HCT116 (cell line): ENCODE measurements around the gene CHST3. TPM values are rescaled to one million over a fixed set of nuclear protein-coding genes. Genes with fewer than 3 reads are reported as not detected.

ENCODE experiments used
- ATAC-seq: fragments of 200-7000 bp; cut with Tn5 transposase; 2 replicates; pipeline ENCODE4 v1.9.1; 2020; ENCODE audit warnings: mild to moderate bottlenecking, moderate library complexity
- BruUV-seq: library from RNA; stranded (reverse); fragments of 400-500 nt; replicated peaks from 2 replicates; lab custom pipeline; 2021; lab: Mats Ljungman, UMichigan
- CTCF ChIA-PET: fragments of 300-600 bp; sonication (Branson Sonifier 250); formaldehyde crosslinking; loops from one replicate; lab custom pipeline; 2021; ENCODE audit warnings: antibody characterized with exemption; lab: Charles Lee
- POLR2A ChIA-PET: fragments of 300-600, 350-600 bp; sonication (Branson Sonifier 250); formaldehyde crosslinking; loops from one replicate; lab custom pipeline; 2021; ENCODE audit warnings: antibody characterized with exemption; lab: Charles Lee
- RAD21 ChIA-PET, 2 experiments: fragments of 300-600 bp; sonication (Branson Sonifier 250); formaldehyde crosslinking; loops; one replicate each; lab custom pipeline; 2023; ENCODE audit warnings: low total read pairs in 2 of 2; ENCODE audit not compliant: uncharacterized antibody in 2 of 2, unreplicated experiment in 2 of 2, low non-redundant PET in 1 of 2; lab: Charles Lee
- DNase-seq: peaks from one replicate; pipeline ENCODE4 v3.0.0-alpha.2; 2010; ENCODE audit warnings: low read depth, low spot score
- H2AFZ ChIP-seq: fragments of 200-600 bp; shearing (Covaris generic), sonication (generic); 2 replicates; pipeline ENCODE4 v1.6.1; 2017; ENCODE audit warnings: low read depth, mixed run types, mixed read lengths, antibody characterized with exemption, low read length; ENCODE audit not compliant: poor library complexity, severe bottlenecking
- H3K27ac ChIP-seq: 2 replicates; pipeline ENCODE4 v1.5.1; 2012; ENCODE audit warnings: low read depth, low read length
- H3K27me3 ChIP-seq: fragments of 200-600 bp; sonication (generic); 2 replicates; pipeline ENCODE4 v1.6.1; 2016; ENCODE audit warnings: mixed run types, low read length, mixed read lengths; ENCODE audit not compliant: insufficient read depth
- H3K36me3 ChIP-seq, 2 experiments: fragments of 200-500 bp in 1 of 2; fragments of 200-600 bp in 1 of 2; sonication (Bioruptor generic) in 1 of 2; sonication (generic) in 1 of 2; 2 replicates each; pipeline versions ENCODE4 v1.5.1 to v1.6.1; 2014 to 2016; ENCODE audit warnings: low read length in 2 of 2, inconsistent platforms in 1 of 2, mixed read lengths in 1 of 2, mixed run types in 1 of 2; ENCODE audit not compliant: insufficient read depth in 2 of 2, control insufficient read depth in 1 of 2
- H3K4me1 ChIP-seq, 2 experiments: fragments of 200-600 bp in 1 of 2; sonication (generic) in 1 of 2; 2 replicates each; pipeline versions ENCODE4 v1.5.1 to v1.6.1; 2012 to 2017; ENCODE audit warnings: low read length in 2 of 2, inconsistent platforms in 1 of 2, mild to moderate bottlenecking in 1 of 2, mixed read lengths in 1 of 2, mixed run types in 1 of 2, moderate library complexity in 1 of 2; ENCODE audit not compliant: insufficient read depth in 2 of 2, control insufficient read depth in 1 of 2
- H3K4me2 ChIP-seq: fragments of 200-600 bp; sonication (generic); 2 replicates; pipeline ENCODE4 v1.6.1; 2017; ENCODE audit warnings: mixed run types, low read length, mixed read lengths
- H3K4me3 ChIP-seq, 2 experiments: fragments of 200-600 bp in 1 of 2; sonication (generic) in 1 of 2; replicated peaks in 1 of 2; 2 replicates each; pipeline ENCODE4 v1.5.1; 2011 to 2016; ENCODE audit warnings: low read length in 2 of 2, control low read depth in 1 of 2, low read depth in 1 of 2, mild to moderate bottlenecking in 1 of 2, mixed read lengths in 1 of 2, mixed run types in 1 of 2
- H3K79me2 ChIP-seq: fragments of 200-600 bp; sonication (generic); 2 replicates; pipeline ENCODE4 v1.6.1; 2017; ENCODE audit warnings: mild to moderate bottlenecking, mixed run types, low read length, moderate library complexity, mixed read lengths; ENCODE audit not compliant: insufficient read depth
- H3K9ac ChIP-seq: fragments of 200-600 bp; sonication (generic); 2 replicates; pipeline ENCODE4 v1.6.1; 2016; ENCODE audit warnings: low read length, mixed read lengths
- H3K9me2 ChIP-seq: fragments of 200-600 bp; sonication (generic), shearing (Covaris generic); 2 replicates; pipeline ENCODE4 v1.6.1; 2017; ENCODE audit warnings: mixed run types, mild to moderate bottlenecking, moderate library complexity; ENCODE audit not compliant: insufficient read depth
- H3K9me3 ChIP-seq, 2 experiments: fragments of 200-500 bp in 1 of 2; fragments of 200-600 bp in 1 of 2; sonication (Bioruptor generic) in 1 of 2; sonication (generic) in 1 of 2; 2 replicates each; pipeline ENCODE4 v1.6.1; 2014 to 2017; ENCODE audit warnings: low read length in 2 of 2, mixed read lengths in 2 of 2, inconsistent platforms in 1 of 2, low read depth in 1 of 2, mild to moderate bottlenecking in 1 of 2, mixed run types in 1 of 2, moderate library complexity in 1 of 2; ENCODE audit not compliant: control insufficient read depth in 1 of 2, insufficient read depth in 1 of 2
- H4K20me1 ChIP-seq: fragments of 200-600 bp; sonication (generic), shearing (Covaris generic); 2 replicates; pipeline ENCODE4 v1.6.1; 2017; ENCODE audit warnings: mixed run types, mild to moderate bottlenecking, moderate library complexity; ENCODE audit not compliant: insufficient read depth
- CBX3 ChIP-seq: IDR thresholded peaks from 2 replicates; pipeline ENCODE4 v1.6.1; 2012; ENCODE audit warnings: low read depth
- EGR1 ChIP-seq: IDR thresholded peaks from 2 replicates; pipeline ENCODE4 v1.6.1; 2012; ENCODE audit warnings: low read depth
- ELF1 ChIP-seq: IDR thresholded peaks from 2 replicates; pipeline ENCODE4 v1.6.1; 2012; ENCODE audit warnings: low read depth, borderline replicate concordance
- EZH2 ChIP-seq: fragments of 200-600 bp; sonication (generic); IDR thresholded peaks from 2 replicates; pipeline ENCODE4 v1.6.1; 2017; ENCODE audit warnings: antibody characterized with exemption, mixed run types
- EZH2phosphoT487 ChIP-seq: fragments of 200-600 bp; IDR thresholded peaks from 2 replicates; pipeline ENCODE4 v1.6.1; 2018; ENCODE audit warnings: antibody characterized with exemption, borderline replicate concordance
- JUND ChIP-seq: IDR thresholded peaks from 2 replicates; pipeline ENCODE4 v1.6.1; 2012
- MAX ChIP-seq: IDR thresholded peaks from 2 replicates; pipeline ENCODE4 v1.6.1; 2012
- POLR2A ChIP-seq: IDR thresholded peaks from 2 replicates; pipeline ENCODE4 v1.7.0; 2011; ENCODE audit warnings: borderline replicate concordance; ENCODE audit not compliant: insufficient read depth, insufficient read length; ENCODE audit errors: extremely low read depth
- POLR2AphosphoS5 ChIP-seq: IDR thresholded peaks from 2 replicates; pipeline ENCODE4 v1.6.1; 2011; ENCODE audit warnings: mild to moderate bottlenecking, low read depth, low read length, moderate library complexity
- SIN3A ChIP-seq: IDR thresholded peaks from 2 replicates; pipeline ENCODE4 v1.6.1; 2012; ENCODE audit warnings: low read depth
- SP1 ChIP-seq: IDR thresholded peaks from 2 replicates; pipeline ENCODE4 v1.6.1; 2012; ENCODE audit warnings: low read depth
- SRF ChIP-seq: IDR thresholded peaks from 2 replicates; pipeline ENCODE4 v1.6.1; 2012; ENCODE audit warnings: low read depth
- TCF7L2 ChIP-seq: IDR thresholded peaks from 2 replicates; pipeline ENCODE4 v1.7.0; 2011; ENCODE audit warnings: borderline replicate concordance, inconsistent platforms; ENCODE audit not compliant: insufficient read depth, insufficient read length; ENCODE audit errors: extremely low read depth
- YY1 ChIP-seq: IDR thresholded peaks from 2 replicates; pipeline ENCODE4 v1.6.1; 2011; ENCODE audit warnings: low read length, low read depth, moderate library complexity, mild to moderate bottlenecking; ENCODE audit not compliant: insufficient replicate concordance; ENCODE audit errors: extremely low read depth
- ZBTB33 ChIP-seq: IDR thresholded peaks from 2 replicates; pipeline ENCODE4 v1.6.1; 2011; ENCODE audit warnings: mild to moderate bottlenecking, low read length, moderate library complexity; ENCODE audit not compliant: insufficient replicate concordance; ENCODE audit errors: extremely low read depth
- ZFX ChIP-seq: fragments of 450-650 bp; IDR thresholded peaks from 2 replicates; pipeline ENCODE4 v1.6.1; 2017
- ZNF274 ChIP-seq: fragments of 200-500 bp; sonication (Bioruptor generic); IDR thresholded peaks from 2 replicates; pipeline ENCODE4 v1.6.1; 2014; ENCODE audit warnings: mild to moderate bottlenecking, low read depth, low read length, inconsistent platforms
- intact Hi-C: fragments of 100-400 bp; cut with micrococcal nuclease; formaldehyde crosslinking; loops from 2 replicates; pipeline ENCODE4 v1.10.0; 2022
- total RNA-seq: library from RNA; stranded (reverse); gene quantifications from one replicate; pipeline ENCODE4 v1.2.1, GENCODE V29; 2021; ENCODE audit not compliant: unreplicated experiment

Gene CHST3
- total RNA-seq, 1 experiment from 2014 or later = 10.6 TPM

- Histone ChIP-seq H3K79me2 (no peaks in the 10 kb centered on the region), H2AFZ (no peak overlapping the region), H3K4me2 (no peak overlapping the region), H3K4me3 (no peak overlapping the region), H3K27me3 (no peaks in the 10 kb centered on the region), H4K20me1 (no peaks in the 10 kb centered on the region), H3K27ac (no peak overlapping the region), H3K36me3 (no peaks in the 10 kb centered on the region), H3K4me1 (no peaks in the 10 kb centered on the region), H3K9ac (no peak overlapping the region), H3K9me2 (no peaks in the 10 kb centered on the region), H3K9me3 (peaks cover 0 to 4% of the 10 kb centered on the region in 2 experiments; a peak in 1 of 4 replicates)
- intact Hi-C loops = no loop called here
- TF ChIP-seq EGR1 = no peak
- TF ChIP-seq ZBTB33 = no peak
- TF ChIP-seq SRF = no peak
- ChIA-PET RAD21 (no interaction called here), CTCF (no interaction called here), POLR2A (interaction anchor here (0.7 kb wide), 1 partner anchor 495 kb away, joined by 3 read pairs; no protein-coding TSS in a partner anchor)
- no TSS peak for BruUV-seq
- ATAC-seq = no peak
- no peak for DNase-seq
Observed at GRCh38 chr10:71927776-71928592, 36.2 kb upstream of the CHST3 start.

- H3K27ac ChIP-seq = no peak overlapping the region
- H3K4me2 ChIP-seq = no peak overlapping the region
- H3K9me2 ChIP-seq = no peaks in the 10 kb centered on the region; the same call in 1 of the 2 replicates
- H4K20me1 ChIP-seq = no peaks in the 10 kb centered on the region
- H3K36me3 ChIP-seq = no peaks in the 10 kb centered on the region
- BruUV-seq = no TSS peak
- RAD21 ChIA-PET = no interaction called here
- POLR2A ChIA-PET = no interaction called here
- H3K9ac ChIP-seq = no peak overlapping the region
- H3K9me3 ChIP-seq = peaks cover 0 to 4% of the 10 kb centered on the region in 2 experiments; a peak in 1 of 4 replicates
- no peaks in the 10 kb centered on the region for H3K4me1 ChIP-seq
- intact Hi-C loops = no loop called here
- H3K79me2 ChIP-seq = no peaks in the 10 kb centered on the region
- CTCF ChIA-PET = no interaction called here
- no peak for DNase-seq
- ATAC-seq = no peak
- H2AFZ ChIP-seq = no peak overlapping the region
- no peak overlapping the region for H3K4me3 ChIP-seq
- no peaks in the 10 kb centered on the region for H3K27me3 ChIP-seq
- no peak for TF ChIP-seq EZH2phosphoT487
- no peak for TF ChIP-seq ZFX
- no peak for TF ChIP-seq YY1
- TF ChIP-seq TCF7L2 = no peak
- no peak for TF ChIP-seq POLR2AphosphoS5
- no peak for TF ChIP-seq MAX
- TF ChIP-seq POLR2A = no peak
- TF ChIP-seq JUND = no peak
- no peak for TF ChIP-seq ELF1
- no peak for TF ChIP-seq EZH2
- TF ChIP-seq ZNF274 = no peak
- no peak for TF ChIP-seq SIN3A
- no peak for TF ChIP-seq SP1
- no peak for TF ChIP-seq EGR1
- TF ChIP-seq CBX3 = no peak
- TF ChIP-seq SRF = no peak
Observed at GRCh38 chr10:71931295-71931694, 32.9 kb upstream of the CHST3 start.
